H1 (cell line): Measurements from ENCODE around the gene NUP43. TPM values are rescaled to one million over a fixed set of nuclear protein-coding genes. Genes with fewer than 3 reads are reported as not detected.

Experiments used
- BRCA1 ChIP-seq: IDR thresholded peaks from 2 replicates; pipeline ENCODE4 v1.6.1; 2012; ENCODE audit warnings: low read depth, low read length, improper control_type of control experiment
- GABPA ChIP-seq: IDR thresholded peaks from 2 replicates; pipeline ENCODE4 v1.6.1; 2011; ENCODE audit warnings: mild to moderate bottlenecking, low read length, moderate library complexity, borderline replicate concordance; ENCODE audit not compliant: insufficient read depth
- MAFK ChIP-seq: IDR thresholded peaks from 2 replicates; pipeline ENCODE4 v1.6.1; 2012; ENCODE audit warnings: low read depth, mild to moderate bottlenecking, improper control_type of control experiment, low read length
- POU5F1 ChIP-seq: IDR thresholded peaks from 2 replicates; pipeline ENCODE4 v1.6.1; 2011; ENCODE audit warnings: low read depth, mild to moderate bottlenecking, low read length, moderate library complexity
- SAP30 ChIP-seq: fragments of 300-600 bp; sonication (generic); IDR thresholded peaks from 2 replicates; pipeline ENCODE4 v1.7.1; 2012; ENCODE audit warnings: low read length, moderate library complexity, mild to moderate bottlenecking, inconsistent platforms; ENCODE audit not compliant: insufficient read depth, insufficient replicate concordance
- SUZ12 ChIP-seq: fragments of 200-600 bp; sonication (generic); IDR thresholded peaks from 2 replicates; pipeline ENCODE4 v1.6.1; 2012; ENCODE audit warnings: mild to moderate bottlenecking, inconsistent platforms, low read length, moderate library complexity, mixed read lengths
- TBP ChIP-seq: IDR thresholded peaks from 2 replicates; pipeline ENCODE4 v1.6.1; 2011; ENCODE audit warnings: low read depth, low read length, improper control_type of control experiment
- TCF12 ChIP-seq: IDR thresholded peaks from 2 replicates; pipeline ENCODE4 v1.6.1; 2011; ENCODE audit warnings: low read depth, mild to moderate bottlenecking, low read length
- YY1 ChIP-seq: IDR thresholded peaks from 2 replicates; pipeline ENCODE4 v1.6.1; 2011; ENCODE audit warnings: low read depth, mild to moderate bottlenecking, low read length
- polyA plus RNA-seq, 7 experiments: library from polyadenylated mRNA; depleted of rRNA in 3 of 7; stranded (reverse) in 5 of 7; unstranded in 2 of 7; fragments of >200 nt in 5 of 7; fragments of 200-250 nt in 2 of 7; gene quantifications; 1 replicate in 5 of 7; 2 replicates in 1 of 7; 4 replicates in 1 of 7; pipeline versions ENCODE4 v1.2.1 to v1.2.3, GENCODE V29; 2011 to 2013; ENCODE audit warnings: missing spikeins in 2 of 7, mixed read lengths in 2 of 7
- total RNA-seq: library from RNA; stranded (reverse); fragmentation: NEBNext Ultra II Directional; extraction: Animal tissue kit (Norgen Biotek cat#: 25700); gene quantifications from 2 replicates; pipeline ENCODE4 v1.2.1, GENCODE V29; 2021
- TF ChIP-seq, protein P1 (sequence below): fragments of 300-600 bp; sonication (generic); IDR thresholded peaks from 2 replicates; pipeline ENCODE4 v1.7.1; 2012; ENCODE audit warnings: low read length, moderate library complexity, mild to moderate bottlenecking, inconsistent platforms; ENCODE audit not compliant: insufficient replicate concordance

Gene NUP43
- total and polyA plus RNA-seq, 2 of the 8 experiments (the other 6 are each of a cell fraction or from before 2014, with no cell fraction given): 25.2 to 83.4 TPM

- TF ChIP-seq, protein P1, sequence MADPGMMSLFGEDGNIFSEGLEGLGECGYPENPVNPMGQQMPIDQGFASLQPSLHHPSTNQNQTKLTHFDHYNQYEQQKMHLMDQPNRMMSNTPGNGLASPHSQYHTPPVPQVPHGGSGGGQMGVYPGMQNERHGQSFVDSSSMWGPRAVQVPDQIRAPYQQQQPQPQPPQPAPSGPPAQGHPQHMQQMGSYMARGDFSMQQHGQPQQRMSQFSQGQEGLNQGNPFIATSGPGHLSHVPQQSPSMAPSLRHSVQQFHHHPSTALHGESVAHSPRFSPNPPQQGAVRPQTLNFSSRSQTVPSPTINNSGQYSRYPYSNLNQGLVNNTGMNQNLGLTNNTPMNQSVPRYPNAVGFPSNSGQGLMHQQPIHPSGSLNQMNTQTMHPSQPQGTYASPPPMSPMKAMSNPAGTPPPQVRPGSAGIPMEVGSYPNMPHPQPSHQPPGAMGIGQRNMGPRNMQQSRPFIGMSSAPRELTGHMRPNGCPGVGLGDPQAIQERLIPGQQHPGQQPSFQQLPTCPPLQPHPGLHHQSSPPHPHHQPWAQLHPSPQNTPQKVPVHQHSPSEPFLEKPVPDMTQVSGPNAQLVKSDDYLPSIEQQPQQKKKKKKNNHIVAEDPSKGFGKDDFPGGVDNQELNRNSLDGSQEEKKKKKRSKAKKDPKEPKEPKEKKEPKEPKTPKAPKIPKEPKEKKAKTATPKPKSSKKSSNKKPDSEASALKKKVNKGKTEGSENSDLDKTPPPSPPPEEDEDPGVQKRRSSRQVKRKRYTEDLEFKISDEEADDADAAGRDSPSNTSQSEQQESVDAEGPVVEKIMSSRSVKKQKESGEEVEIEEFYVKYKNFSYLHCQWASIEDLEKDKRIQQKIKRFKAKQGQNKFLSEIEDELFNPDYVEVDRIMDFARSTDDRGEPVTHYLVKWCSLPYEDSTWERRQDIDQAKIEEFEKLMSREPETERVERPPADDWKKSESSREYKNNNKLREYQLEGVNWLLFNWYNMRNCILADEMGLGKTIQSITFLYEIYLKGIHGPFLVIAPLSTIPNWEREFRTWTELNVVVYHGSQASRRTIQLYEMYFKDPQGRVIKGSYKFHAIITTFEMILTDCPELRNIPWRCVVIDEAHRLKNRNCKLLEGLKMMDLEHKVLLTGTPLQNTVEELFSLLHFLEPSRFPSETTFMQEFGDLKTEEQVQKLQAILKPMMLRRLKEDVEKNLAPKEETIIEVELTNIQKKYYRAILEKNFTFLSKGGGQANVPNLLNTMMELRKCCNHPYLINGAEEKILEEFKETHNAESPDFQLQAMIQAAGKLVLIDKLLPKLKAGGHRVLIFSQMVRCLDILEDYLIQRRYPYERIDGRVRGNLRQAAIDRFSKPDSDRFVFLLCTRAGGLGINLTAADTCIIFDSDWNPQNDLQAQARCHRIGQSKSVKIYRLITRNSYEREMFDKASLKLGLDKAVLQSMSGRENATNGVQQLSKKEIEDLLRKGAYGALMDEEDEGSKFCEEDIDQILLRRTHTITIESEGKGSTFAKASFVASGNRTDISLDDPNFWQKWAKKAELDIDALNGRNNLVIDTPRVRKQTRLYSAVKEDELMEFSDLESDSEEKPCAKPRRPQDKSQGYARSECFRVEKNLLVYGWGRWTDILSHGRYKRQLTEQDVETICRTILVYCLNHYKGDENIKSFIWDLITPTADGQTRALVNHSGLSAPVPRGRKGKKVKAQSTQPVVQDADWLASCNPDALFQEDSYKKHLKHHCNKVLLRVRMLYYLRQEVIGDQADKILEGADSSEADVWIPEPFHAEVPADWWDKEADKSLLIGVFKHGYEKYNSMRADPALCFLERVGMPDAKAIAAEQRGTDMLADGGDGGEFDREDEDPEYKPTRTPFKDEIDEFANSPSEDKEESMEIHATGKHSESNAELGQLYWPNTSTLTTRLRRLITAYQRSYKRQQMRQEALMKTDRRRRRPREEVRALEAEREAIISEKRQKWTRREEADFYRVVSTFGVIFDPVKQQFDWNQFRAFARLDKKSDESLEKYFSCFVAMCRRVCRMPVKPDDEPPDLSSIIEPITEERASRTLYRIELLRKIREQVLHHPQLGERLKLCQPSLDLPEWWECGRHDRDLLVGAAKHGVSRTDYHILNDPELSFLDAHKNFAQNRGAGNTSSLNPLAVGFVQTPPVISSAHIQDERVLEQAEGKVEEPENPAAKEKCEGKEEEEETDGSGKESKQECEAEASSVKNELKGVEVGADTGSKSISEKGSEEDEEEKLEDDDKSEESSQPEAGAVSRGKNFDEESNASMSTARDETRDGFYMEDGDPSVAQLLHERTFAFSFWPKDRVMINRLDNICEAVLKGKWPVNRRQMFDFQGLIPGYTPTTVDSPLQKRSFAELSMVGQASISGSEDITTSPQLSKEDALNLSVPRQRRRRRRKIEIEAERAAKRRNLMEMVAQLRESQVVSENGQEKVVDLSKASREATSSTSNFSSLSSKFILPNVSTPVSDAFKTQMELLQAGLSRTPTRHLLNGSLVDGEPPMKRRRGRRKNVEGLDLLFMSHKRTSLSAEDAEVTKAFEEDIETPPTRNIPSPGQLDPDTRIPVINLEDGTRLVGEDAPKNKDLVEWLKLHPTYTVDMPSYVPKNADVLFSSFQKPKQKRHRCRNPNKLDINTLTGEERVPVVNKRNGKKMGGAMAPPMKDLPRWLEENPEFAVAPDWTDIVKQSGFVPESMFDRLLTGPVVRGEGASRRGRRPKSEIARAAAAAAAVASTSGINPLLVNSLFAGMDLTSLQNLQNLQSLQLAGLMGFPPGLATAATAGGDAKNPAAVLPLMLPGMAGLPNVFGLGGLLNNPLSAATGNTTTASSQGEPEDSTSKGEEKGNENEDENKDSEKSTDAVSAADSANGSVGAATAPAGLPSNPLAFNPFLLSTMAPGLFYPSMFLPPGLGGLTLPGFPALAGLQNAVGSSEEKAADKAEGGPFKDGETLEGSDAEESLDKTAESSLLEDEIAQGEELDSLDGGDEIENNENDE: no peak
- TF ChIP-seq SUZ12 (no peak), GABPA (0 out of 2 replicates have a peak, but pooled peaks have one; percentile 4), TCF12 (no peak), BRCA1 (no peak), POU5F1 (no peak), SAP30 (no peak), YY1 (peak; percentile 94), TBP (peak; percentile 80; the same call in 1 of the 2 replicates), MAFK (no peak)
Observed at GRCh38 chr6:149717588-149718458, 28.5 kb downstream of the NUP43 start, which contains the start of gene LATS1 (continued).
